ENCODE measurements around the gene CCNB1IP1.

CCNB1IP1 gene

DNA sequence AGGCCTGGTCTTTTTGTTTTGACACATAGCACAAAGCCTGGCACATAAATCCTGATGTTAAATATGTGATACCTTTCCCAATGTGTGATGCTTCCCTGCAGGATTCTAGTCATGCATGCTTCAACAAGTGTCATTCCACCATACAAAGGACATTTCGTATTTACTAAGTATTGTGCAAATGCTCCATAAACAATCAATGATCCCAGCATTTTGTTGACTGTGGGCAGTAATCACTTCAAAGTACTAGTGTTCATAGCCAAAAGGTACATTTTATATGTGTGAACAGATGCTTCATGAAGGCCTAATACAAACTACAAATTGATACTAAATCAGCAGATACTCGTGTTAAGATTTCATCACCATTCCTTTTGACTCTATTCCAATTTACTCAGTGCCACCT lies 4.4 kb downstream of the CCNB1IP1 start:
- no peaks in the 10 kb centered on the region for H3K9me3 ChIP-seq
- H3K36me3 ChIP-seq, result peaks cover 68% of the 10 kb centered on the region
- no peak overlapping the region for H3K4me3 ChIP-seq (ENCODE audit: low read depth, low read length)
- no peaks in the 10 kb centered on the region for H3K27me3 ChIP-seq
- TF ChIP-seq, protein P1, sequence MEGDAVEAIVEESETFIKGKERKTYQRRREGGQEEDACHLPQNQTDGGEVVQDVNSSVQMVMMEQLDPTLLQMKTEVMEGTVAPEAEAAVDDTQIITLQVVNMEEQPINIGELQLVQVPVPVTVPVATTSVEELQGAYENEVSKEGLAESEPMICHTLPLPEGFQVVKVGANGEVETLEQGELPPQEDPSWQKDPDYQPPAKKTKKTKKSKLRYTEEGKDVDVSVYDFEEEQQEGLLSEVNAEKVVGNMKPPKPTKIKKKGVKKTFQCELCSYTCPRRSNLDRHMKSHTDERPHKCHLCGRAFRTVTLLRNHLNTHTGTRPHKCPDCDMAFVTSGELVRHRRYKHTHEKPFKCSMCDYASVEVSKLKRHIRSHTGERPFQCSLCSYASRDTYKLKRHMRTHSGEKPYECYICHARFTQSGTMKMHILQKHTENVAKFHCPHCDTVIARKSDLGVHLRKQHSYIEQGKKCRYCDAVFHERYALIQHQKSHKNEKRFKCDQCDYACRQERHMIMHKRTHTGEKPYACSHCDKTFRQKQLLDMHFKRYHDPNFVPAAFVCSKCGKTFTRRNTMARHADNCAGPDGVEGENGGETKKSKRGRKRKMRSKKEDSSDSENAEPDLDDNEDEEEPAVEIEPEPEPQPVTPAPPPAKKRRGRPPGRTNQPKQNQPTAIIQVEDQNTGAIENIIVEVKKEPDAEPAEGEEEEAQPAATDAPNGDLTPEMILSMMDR (IDR thresholded peaks at IDR 0.05; ENCODE audit: low read depth, low read length), result no peak
- H3K4me1 ChIP-seq, result no peaks in the 10 kb centered on the region
- no peak for DNase-seq

DNA sequence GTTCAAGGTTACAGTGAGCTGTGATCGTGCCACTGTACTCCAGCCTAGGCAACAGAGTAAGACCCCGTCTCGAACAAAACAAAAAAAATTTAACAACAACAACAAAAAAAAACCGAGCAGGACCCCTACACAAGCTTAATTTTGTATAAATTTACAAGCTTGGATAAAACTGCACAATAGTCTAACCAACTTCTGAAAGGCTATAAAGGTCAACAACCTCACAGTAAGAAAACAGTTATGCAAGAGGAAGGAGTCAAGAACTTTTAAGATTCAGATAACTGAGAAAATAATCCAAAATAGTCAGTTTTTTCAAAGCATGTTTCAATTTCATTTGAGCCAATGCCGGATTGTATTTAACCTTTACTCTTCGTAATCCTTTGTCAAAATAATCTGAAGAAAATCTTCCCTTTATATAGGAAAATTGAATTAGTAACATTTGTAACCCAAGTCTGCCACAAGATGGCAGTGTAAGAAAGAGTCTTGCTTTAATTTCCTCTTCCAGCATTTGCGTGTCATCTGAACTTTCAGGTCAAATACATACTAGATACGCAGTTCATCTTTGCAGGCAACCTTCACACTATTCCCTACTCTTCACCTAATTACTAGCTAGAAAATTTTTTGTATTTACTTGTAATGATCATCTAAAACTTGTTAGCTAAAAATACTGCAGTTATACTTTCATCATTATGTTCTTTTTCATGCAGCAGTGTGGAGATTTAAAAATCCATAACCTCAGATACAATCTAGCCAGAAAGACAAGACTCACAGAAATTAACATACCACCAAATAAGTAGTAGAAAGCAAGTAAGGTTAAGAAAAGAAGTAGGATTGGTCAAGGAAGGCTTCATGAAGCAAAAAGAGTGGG lies 5.8 kb downstream of the CCNB1IP1 start:
- TF ChIP-seq, protein P1 (IDR thresholded peaks at IDR 0.05; ENCODE audit: low read depth, low read length), result peak; percentile 70
- no peaks in the 10 kb centered on the region for H3K9me3 ChIP-seq
- no peaks in the 10 kb centered on the region for H3K27me3 ChIP-seq
- no peak overlapping the region for H3K4me3 ChIP-seq (ENCODE audit: low read depth, low read length)
- H3K36me3 ChIP-seq, result peaks cover 79% of the 10 kb centered on the region
- H3K4me1 ChIP-seq, result no peaks in the 10 kb centered on the region
- peak; percentile 21 for DNase-seq

DNA sequence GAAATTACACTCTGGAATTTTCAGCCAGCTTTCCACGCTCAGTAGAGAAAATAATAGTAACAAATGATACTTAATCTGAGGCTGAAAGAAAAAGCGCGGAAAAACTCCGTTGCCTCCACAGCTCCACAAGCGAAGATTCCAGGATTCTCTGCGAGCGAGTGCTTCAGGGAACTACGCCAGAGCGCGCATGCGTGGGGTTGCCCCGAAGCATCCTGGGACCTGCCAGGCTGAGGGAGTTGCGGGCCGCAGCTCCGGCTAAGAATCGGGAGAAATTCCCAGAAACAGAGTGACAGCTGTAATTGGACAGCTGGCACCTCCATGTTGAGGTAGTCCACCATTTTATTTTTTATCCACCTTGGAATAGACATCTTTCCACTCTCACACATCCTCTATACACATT lies 15.4 kb downstream of the CCNB1IP1 start:
- no peak for DNase-seq
- TF ChIP-seq, protein P1 (IDR thresholded peaks at IDR 0.05; ENCODE audit: low read depth, low read length), result no peak
- Histone ChIP-seq H3K4me1 (no peaks in the 10 kb centered on the region), H3K36me3 (peaks cover 92% of the 10 kb centered on the region), H3K4me3 (ENCODE audit: low read depth, low read length) (no peak overlapping the region), H3K9me3 (no peaks in the 10 kb centered on the region), H3K27me3 (no peaks in the 10 kb centered on the region)

DNA sequence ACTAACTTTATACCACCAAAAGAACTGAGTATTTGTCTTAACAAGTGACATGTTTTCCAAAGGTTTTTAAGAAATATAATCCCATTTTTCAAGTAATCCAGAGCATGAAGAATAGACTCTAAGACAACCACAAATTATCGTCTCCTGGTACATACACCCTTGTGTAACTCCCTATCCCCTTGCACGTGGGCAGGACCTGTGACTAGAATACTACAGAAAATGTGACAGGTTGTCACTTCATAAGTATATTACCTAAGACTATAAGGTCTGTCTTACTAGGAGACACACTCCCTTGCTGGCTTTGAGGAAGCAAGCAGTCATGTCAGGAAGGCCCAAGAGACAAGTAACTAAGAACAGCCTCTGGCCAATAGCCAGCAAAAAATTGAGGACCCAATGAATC lies 19.1 kb downstream of the CCNB1IP1 start:
- Histone ChIP-seq H3K9me3 (no peaks in the 10 kb centered on the region), H3K4me3 (ENCODE audit: low read depth, low read length) (no peak overlapping the region), H3K4me1 (no peaks in the 10 kb centered on the region), H3K36me3 (peaks cover 74% of the 10 kb centered on the region), H3K27me3 (no peaks in the 10 kb centered on the region)
- TF ChIP-seq, protein P1 (IDR thresholded peaks at IDR 0.05; ENCODE audit: low read depth, low read length), result no peak
- no peak for DNase-seq

DNA sequence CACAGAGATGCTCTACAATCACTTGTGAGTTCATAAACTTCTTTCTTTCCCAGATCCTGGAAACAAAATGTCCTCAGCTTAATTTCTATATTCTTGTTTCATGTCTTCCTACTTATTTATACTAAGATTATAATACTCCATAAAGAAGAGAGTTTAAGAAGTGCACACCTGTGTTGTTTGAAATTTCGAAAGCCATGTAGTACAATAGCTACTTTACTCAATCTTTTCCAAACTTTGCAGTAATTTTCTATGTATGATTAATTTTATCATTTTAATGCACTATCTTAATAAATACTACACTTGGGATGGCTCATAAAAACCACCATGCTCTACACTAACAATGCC lies 27.0 kb downstream of the CCNB1IP1 start:
- H3K27me3 ChIP-seq, result no peaks in the 10 kb centered on the region
- no peaks in the 10 kb centered on the region; the same call in none of the 2 replicates for H3K36me3 ChIP-seq
- TF ChIP-seq, protein P1 (IDR thresholded peaks at IDR 0.05; ENCODE audit: low read depth, low read length), result no peak
- peak overlapping the region; percentile 81 for H3K4me3 ChIP-seq (ENCODE audit: low read depth, low read length)
- DNase-seq, result no peak
- H3K9me3 ChIP-seq, result no peaks in the 10 kb centered on the region
- H3K4me1 ChIP-seq, result no peaks in the 10 kb centered on the region; the same call in 1 of the 2 replicates

All from BE2C (cell line).